B cell (primary cell): Measurements from ENCODE around the gene HOXD12. TPM values are rescaled to one million over a fixed set of nuclear protein-coding genes. Genes with fewer than 3 reads are reported as not detected.

Experiments used
- ATAC-seq: fragments of 200-7000 bp; cut with Tn5 transposase; one replicate; pipeline ENCODE4 v1.10.0; 2021; ENCODE audit warnings: low read depth, mild to moderate bottlenecking, moderate number of reproducible peaks, moderate library complexity
- CTCF ChIA-PET: fragments of 350-600 bp; sonication (Branson Sonifier 250); formaldehyde crosslinking; loops from one replicate; lab custom pipeline; 2021; ENCODE audit warnings: antibody characterized with exemption, inconsistent platforms; lab: Charles Lee
- POLR2A ChIA-PET: fragments of 350-600 bp; sonication (Branson Sonifier 250); formaldehyde crosslinking; loops from one replicate; lab custom pipeline; 2021; ENCODE audit warnings: antibody characterized with exemption; lab: Charles Lee
- DNase-seq: peaks from one replicate; pipeline ENCODE4 v3.0.0; 2013
- H2AFZ ChIP-seq: 2 replicates; pipeline ENCODE4 v1.6.1; 2012; ENCODE audit warnings: mild to moderate bottlenecking, low read depth, low read length; ENCODE audit not compliant: insufficient read depth, poor library complexity, severe bottlenecking
- H3K27ac ChIP-seq, 2 donors: 1 replicate in 1 of 2; 2 replicates in 1 of 2; pipeline ENCODE4 v1.5.1; 2012 to 2013; ENCODE audit warnings: low read length in 2 of 2, mild to moderate bottlenecking in 2 of 2, moderate library complexity in 1 of 2
- H3K27me3 ChIP-seq, 4 experiments: fragments of 200-600 bp in 1 of 4; sonication (generic) in 1 of 4; replicated peaks in 1 of 4; 1 replicate in 2 of 4; 2 replicates in 2 of 4; pipeline versions ENCODE4 v1.6.1 to v1.7.0; 2013 to 2016; ENCODE audit warnings: low read length in 3 of 4, mild to moderate bottlenecking in 2 of 4, mixed read lengths in 1 of 4, moderate library complexity in 1 of 4; ENCODE audit not compliant: insufficient read depth in 4 of 4, control insufficient read depth in 3 of 4; ENCODE audit errors: control extremely low read depth in 1 of 4
- H3K36me3 ChIP-seq, 2 experiments: replicated peaks in 1 of 2; 1 replicate in 1 of 2; 2 replicates in 1 of 2; pipeline versions ENCODE4 v1.6.1 to v1.7.1; 2013; ENCODE audit warnings: low read length in 1 of 2; ENCODE audit not compliant: insufficient read depth in 2 of 2, control insufficient read depth in 1 of 2; ENCODE audit errors: control extremely low read depth in 1 of 2, extremely low read depth in 1 of 2
- H3K4me1 ChIP-seq, 2 donors: fragments of 200-600 bp in 1 of 2; sonication (generic) in 1 of 2; 1 replicate in 1 of 2; 2 replicates in 1 of 2; pipeline versions ENCODE4 v1.5.1 to v1.6.1; 2013 to 2017; ENCODE audit warnings: low read length in 2 of 2; ENCODE audit not compliant: control insufficient read depth in 2 of 2, insufficient read depth in 2 of 2
- H3K4me2 ChIP-seq: replicated peaks from 2 replicates; pipeline ENCODE3; 2012; ENCODE audit warnings: mild to moderate bottlenecking, low read depth, low read length; ENCODE audit not compliant: poor library complexity, severe bottlenecking
- H3K4me3 ChIP-seq, 5 experiments: fragments of 200-600 bp in 1 of 5; sonication (generic) in 1 of 5; 1 replicate in 3 of 5; 2 replicates in 2 of 5; pipeline versions ENCODE4 v1.5.1 to v1.7.0; 2011 to 2016; ENCODE audit warnings: low read length in 4 of 5, mild to moderate bottlenecking in 4 of 5, low read depth in 2 of 5, control low read depth in 1 of 5, moderate library complexity in 1 of 5; ENCODE audit not compliant: insufficient read depth in 1 of 5; ENCODE audit errors: control extremely low read depth in 1 of 5, extremely low read depth in 1 of 5
- H3K79me2 ChIP-seq: fragments of 200-600 bp; sonication (generic); one replicate; pipeline ENCODE4 v1.6.0; 2016; ENCODE audit warnings: low read length; ENCODE audit not compliant: control insufficient read depth, insufficient read depth
- H3K9ac ChIP-seq: fragments of 200-600 bp; sonication (generic); 2 replicates; pipeline ENCODE4 v1.6.1; 2017; ENCODE audit warnings: mild to moderate bottlenecking, low read length, moderate library complexity
- H3K9me3 ChIP-seq, 3 donors: one replicate each; pipeline versions ENCODE4 v1.6.1 to v1.7.1; 2013; ENCODE audit warnings: low read length in 2 of 3; ENCODE audit not compliant: control insufficient read depth in 2 of 3, insufficient read depth in 1 of 3; ENCODE audit errors: control extremely low read depth in 1 of 3
- H4K20me1 ChIP-seq: 2 replicates; pipeline ENCODE4 v1.6.0; 2012; ENCODE audit warnings: mild to moderate bottlenecking, low read length; ENCODE audit not compliant: insufficient read depth, control insufficient read depth, poor library complexity, severe bottlenecking
- H3K27ac Mint-ChIP-seq: one replicate; pipeline ENCODE4 v1.8.0; 2021; ENCODE audit warnings: mixed read lengths
- H3K27me3 Mint-ChIP-seq: one replicate; pipeline ENCODE4 v1.8.0; 2021; ENCODE audit warnings: mixed read lengths
- H3K4me1 Mint-ChIP-seq: one replicate; pipeline ENCODE4 v1.8.0; 2021; ENCODE audit warnings: mixed read lengths
- H3K4me3 Mint-ChIP-seq: one replicate; pipeline ENCODE4 v1.8.0; 2021; ENCODE audit warnings: mixed read lengths
- H3K9me3 Mint-ChIP-seq: one replicate; pipeline ENCODE4 v1.8.0; 2022; ENCODE audit warnings: mixed read lengths; ENCODE audit not compliant: insufficient read depth
- CTCF ChIP-seq: fragments of 200-600 bp; IDR thresholded peaks from one replicate; pipeline ENCODE4 v1.8.0; 2022; ENCODE audit warnings: antibody characterized with exemption, mild to moderate bottlenecking
- EZH2 ChIP-seq: IDR thresholded peaks from 2 replicates; pipeline ENCODE4 v1.6.1; 2012; ENCODE audit warnings: borderline replicate concordance, low read depth, mild to moderate bottlenecking, moderate library complexity, low read length; ENCODE audit not compliant: insufficient read depth, poor library complexity, severe bottlenecking
- WGBS: methylation state at CpG from one replicate; pipeline ENCODE4 v1.1.5; 2013; ENCODE audit warnings: missing lambda C conversion rate; ENCODE audit not compliant: insufficient coverage; 5-methylcytosine and 5-hydroxymethylcytosine counted together
- intact Hi-C: fragments of 100-400 bp; cut with micrococcal nuclease; formaldehyde crosslinking; loops from one replicate; pipeline ENCODE4 v1.10.0; 2022
- polyA plus RNA-seq: library from polyadenylated mRNA; depleted of rRNA; stranded (reverse); fragments of >200 nt; gene quantifications from 2 replicates; pipeline ENCODE4 v1.2.3, GENCODE V29; 2012
- total RNA-seq, 2 donors: library from RNA; stranded (reverse); fragments of 120-200 nt in 1 of 2; gene quantifications; 1 replicate in 1 of 2; 2 replicates in 1 of 2; pipeline versions ENCODE4 v1.2.3 to v1.2.4, GENCODE V29; 2013 to 2022

Gene HOXD12
- total and polyA plus RNA-seq, 2 donors (not counting 1 experiment from before 2014, with no cell fraction given), result not detected

- Histone ChIP-seq H3K9ac (peak overlapping the region; percentile 9), H3K4me1 (peaks cover 24 to 38% of the 10 kb centered on the region in 2 donors), H3K9me3 (peaks cover 0 to 47% (median 6%) of the 10 kb centered on the region in 3 donors), H3K4me2 (peak overlapping the region; percentile 69), H4K20me1 (no peaks in the 10 kb centered on the region), H3K27ac (no peak overlapping the region), H3K4me3 (peak overlapping the region; percentile 4 to 42 (median 17)), H3K79me2 (no peaks in the 10 kb centered on the region), H3K27me3 (peaks cover 0 to 89% (median 73%) of the 10 kb centered on the region in 4 experiments), H2AFZ (peak overlapping the region; percentile 57), H3K36me3 (no peaks in the 10 kb centered on the region)
- Mint-ChIP-seq H3K27me3 (peaks cover 74% of the 10 kb centered on the region), H3K27ac (peak overlapping the region; percentile 6), H3K4me3 (peak overlapping the region; percentile 75), H3K4me1 (peaks cover 24% of the 10 kb centered on the region), H3K9me3 (no peaks in the 10 kb centered on the region)
- peak; percentile 65 for ATAC-seq
- TF ChIP-seq EZH2 (no peak), CTCF (peak; percentile 76)
- WGBS, result 4% methylated on average over 38 of the region's 45 CpGs
- intact Hi-C loops, result loop anchor here (10.0 kb wide), 1 partner anchor 1762 kb away; the partner anchor contains the start of gene SP9
- POLR2A ChIA-PET, result no interaction called here
- peak; percentile 71 for DNase-seq
- CTCF ChIA-PET, result interaction anchor here (0.6 to 4.7 kb wide), 16 partner anchors 11 to 1402 kb away, joined by 3 to 72 read pairs (median 4); partner anchors contain the start of genes EVX2 and HOXD3
Observed at GRCh38 chr2:176096986-176097819, 2.4 kb upstream of the HOXD12 start.
